HG03159 (cell line): Measurements from ENCODE around the gene PSMC2.

Experiments
- ATAC-seq: cut with Tn5 transposase; IDR thresholded peaks from one replicate; pipeline ENCODE4 v1.9.1; 2021; ENCODE audit warnings: mild to moderate bottlenecking, moderate library complexity; ENCODE audit not compliant: unreplicated experiment

PSMC2 gene

DNA sequence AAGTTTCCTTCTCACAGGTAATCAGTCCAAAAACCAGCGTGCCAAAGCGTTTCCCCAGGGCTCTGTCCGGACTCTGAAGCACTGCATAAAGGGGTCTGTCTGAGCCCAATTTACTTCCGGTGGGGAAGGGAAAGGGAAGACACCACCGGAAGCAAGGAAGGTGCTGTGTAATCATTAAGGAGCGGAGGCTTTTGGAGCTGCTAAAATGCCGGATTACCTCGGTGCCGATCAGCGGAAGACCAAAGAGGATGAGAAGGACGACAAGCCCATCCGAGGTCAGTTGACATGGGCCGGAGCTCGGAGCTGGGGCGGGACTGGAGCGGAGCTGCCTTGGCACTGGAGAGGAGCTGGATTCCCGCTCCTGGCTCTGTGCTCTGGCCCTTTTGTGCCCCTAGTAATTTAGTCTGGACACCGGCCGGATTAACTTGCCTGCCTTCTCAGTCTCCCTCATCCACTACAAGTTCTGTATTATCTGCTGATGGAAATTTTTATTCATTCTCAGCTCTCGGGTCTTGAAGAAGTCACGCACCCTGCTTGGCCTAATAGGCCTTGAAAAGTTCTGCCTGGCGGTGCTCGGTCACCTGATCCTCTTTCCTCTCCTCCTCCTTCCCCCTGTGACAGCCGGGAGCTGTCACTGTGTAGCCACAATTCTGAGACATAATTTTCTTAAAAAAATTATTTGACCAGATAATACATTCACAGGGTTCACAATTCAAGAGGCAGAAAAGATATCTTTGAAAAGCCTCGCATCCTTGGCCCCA, at the start of gene PSMC2:
Gene PSMC2 (plus strand): TSS at position 137 of the 761 bp plus-strand sequence. CDS start 69 bp downstream, at position 206.
- ATAC-seq, result peak; percentile 72

DNA sequence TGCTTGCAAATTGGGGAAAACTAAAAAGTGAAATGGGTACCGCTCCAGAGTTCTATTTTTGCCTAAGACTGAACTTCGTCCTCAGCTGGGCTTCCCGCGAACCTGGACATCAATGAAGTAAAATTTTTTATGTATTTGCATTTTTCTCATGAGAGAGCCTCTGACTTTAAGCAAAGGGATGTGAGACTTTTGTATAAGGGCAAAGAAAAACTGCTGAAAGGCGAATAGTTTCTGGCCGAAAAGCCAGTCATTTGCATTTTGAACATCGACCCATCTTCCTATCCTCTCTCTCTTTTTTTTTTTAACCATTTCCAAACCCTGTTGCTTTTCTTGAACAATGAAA, 49.6 kb upstream of the PSMC2 start:
- ATAC-seq, result peak; percentile 21

DNA sequence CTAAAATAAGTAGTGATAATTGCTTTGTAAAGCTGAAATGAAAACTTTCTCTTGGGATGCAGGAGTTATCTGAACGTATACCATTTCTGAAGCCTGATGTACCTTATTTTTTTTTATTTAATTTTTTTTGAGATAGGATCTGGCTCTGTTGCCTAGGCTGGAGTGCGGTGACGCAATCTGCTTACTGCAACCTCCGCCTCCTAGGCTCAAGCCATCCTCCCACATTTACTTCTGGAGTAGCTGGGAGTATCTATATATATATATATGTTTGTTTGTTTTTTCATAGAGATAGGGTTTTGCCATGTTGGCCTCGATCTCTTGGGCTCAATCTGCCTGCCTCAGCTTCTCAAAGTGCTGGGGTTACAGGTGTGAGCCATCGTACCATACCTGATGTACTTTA, 47.8 kb upstream of the PSMC2 start:
- no peak for ATAC-seq

DNA sequence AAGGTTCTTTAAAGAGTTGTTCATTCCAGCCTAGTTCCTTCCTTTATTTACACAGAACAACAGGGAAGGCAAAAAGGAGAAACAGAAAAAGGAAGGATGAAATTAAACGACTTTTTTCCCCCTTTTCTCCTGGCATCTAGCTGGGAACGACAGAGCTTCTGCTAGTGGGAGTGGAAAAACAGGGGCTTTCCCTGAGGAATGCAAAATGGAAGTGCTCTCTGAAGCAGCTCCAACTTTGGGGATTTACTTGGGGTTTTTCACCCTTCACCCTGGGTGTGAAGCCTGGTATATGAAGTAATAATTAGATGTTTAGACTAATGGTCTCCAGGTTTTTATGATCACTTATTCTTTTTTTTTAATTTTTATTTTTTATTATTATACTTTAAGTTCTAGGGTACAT, 46.0 kb upstream of the PSMC2 start:
- ATAC-seq, result no peak

DNA sequence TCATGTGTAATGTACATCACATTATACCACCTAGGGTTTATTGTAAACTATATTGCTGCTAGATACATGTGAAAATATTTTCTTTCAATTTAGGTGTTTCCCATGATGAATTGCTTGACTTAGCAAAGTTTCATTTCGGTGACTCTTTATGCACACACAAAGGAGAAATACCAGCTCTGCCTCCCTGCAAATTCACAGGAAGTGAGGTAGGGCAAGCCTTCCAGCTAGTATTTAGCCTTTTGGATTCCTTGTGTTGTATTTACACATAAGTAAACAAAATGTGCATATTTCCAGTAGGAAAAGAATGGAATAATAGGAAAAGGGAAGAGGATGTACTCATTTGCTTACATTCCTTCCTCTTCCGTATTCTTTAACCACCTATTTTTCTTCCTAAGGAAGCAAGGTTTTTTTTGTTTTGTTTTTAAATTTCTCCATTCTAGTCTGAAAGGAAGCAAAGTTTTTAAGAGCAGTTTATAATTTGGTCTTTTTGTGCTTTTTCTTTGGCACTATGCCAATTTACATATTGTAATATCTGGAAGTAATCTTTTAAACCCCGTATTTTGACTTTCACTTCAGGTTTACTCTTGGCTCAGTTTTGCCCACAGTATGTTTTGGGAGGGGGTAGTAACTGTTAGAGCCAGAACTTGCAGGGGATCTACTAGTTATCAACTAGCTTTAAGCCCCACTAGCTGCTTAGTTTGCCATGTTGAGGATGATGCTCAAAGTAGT, 39.8 kb upstream of the PSMC2 start:
- ATAC-seq, result no peak

DNA sequence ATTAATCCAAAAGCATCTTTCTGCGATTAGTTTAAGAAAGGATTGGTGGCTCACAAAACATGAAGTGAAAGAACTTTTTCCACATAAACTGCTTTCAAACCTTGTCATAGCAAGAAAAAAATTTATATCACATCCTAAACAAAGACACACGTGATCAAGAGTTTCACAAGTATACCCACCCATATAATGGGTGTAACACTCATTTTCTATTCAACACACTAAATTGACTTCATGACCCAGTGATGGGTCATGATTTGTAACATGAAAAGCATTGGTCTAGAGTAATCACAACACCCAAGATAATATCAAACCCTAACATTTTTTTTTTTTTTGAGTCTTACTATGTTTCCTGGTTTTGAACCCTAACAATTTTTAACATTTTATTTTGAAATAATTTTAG, 32.6 kb upstream of the PSMC2 start:
- ATAC-seq, result no peak

DNA sequence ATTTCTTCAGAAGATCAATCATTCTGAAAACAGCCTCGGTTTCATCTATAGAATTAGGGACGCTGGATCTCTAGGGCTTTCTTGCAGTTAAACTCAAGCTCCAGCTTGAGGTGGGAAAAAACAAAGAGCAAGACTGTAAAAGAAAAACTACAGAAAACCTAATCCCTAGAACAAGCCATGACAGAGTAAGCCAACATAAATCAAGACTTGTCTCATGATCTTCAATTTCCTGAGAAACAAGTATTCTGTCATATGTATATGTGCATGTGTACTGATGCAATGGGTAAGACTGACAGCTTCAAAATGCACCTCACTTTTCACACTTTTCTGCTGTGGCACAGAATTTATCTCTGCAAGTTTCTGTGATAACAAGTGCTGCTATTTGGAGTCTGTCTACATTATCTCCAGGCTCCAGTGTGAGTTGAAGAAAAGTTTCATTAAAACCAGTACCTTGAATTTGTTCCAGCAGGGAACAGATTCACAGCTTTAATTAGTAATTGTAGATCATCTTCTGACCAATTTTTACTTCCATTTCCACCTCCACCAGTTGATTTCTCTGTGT, 31.0 kb upstream of the PSMC2 start:
- no peak for ATAC-seq

DNA sequence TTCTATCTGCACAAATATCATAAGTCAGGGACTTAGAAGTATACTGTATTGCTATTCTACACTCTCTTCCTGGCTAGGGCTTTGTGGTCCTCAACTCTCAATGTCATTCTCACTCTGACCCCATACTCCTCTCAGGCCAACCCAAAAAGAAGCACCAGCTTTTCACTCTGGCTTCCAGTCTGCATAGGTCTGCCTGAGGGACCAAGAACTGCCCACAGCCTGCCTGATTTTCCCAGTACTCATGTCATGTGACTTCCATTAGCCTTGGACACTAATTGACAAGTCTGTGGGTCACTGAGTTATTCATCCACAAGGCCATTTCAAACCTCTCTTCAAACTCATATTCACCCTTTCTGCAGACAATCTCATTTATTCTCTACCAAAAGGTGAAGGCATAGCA, 30.4 kb upstream of the PSMC2 start:
- no peak for ATAC-seq

DNA sequence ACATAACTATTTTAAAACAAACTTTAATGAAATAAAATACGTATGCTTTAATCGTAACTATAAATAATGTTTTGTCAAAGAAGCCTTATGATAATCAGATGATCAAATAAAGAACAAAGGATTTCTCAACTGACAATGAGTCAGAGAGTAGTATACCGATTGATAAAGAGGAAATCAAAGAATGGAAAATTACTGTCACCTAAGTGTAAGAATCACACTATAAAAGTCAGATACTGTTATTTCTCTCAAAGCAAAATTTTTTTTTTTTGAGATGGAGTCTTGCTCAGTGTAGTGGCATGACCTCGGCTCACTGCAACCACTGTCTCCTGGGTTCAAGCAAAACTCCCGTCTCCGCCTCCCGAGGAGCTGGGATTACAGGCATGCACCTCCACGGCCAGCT, 21.7 kb upstream of the PSMC2 start:
- no peak for ATAC-seq

DNA sequence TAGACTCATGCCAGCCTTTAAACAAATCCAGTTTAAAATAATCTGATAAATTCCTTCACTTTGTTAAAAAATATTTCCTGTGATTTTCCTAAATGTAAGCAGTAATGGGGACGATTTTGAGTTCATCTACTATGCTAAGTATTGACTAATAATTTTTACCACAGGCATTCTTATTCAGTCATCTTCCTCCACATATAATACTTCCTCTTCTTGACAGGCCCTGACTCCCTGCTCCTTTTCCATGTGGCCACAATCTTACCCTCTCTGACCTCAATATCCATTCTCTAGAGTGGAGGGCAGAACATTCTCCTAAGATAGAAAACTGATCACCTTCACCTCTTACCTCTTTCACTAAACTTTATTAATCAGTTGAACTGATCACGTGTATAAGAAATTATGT, 10.7 kb upstream of the PSMC2 start:
- ATAC-seq, result no peak

DNA sequence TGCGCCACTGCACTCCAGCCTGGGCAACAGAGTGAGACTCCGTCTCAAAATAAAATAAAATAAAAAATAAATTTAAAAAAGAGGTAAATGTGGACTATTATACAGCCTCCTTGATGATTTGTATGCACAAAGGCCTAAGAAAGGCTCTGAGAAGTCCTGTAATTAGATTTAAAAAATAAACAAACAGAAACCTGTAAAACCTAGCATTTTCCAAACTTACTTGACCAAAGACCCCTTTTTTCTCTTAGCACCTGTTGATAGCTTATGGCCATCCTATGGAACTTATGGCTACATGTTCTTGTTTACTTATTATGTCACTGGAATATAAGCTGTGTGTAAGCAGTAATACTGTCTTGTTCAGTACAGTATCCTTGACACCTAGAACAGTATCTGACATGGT, 8.6 kb upstream of the PSMC2 start:
- no peak for ATAC-seq

DNA sequence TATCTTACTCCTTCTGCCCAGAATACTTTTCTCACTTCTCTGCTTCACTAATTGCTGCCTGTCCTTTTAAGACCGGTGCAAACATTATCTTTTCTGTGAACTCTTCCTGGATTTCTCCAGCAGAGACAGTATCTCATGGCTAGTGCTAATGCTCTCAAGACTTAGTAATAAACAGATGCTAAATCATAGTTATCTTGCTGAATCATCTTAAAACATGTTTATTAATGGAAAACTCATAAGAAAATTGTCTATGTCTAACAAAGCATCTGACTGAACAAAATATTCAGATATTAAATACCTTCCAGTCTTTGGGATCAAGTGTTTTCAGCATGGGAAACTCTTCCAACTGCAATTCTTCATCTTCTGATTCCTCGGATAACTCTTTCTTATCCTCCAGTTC, 6.0 kb upstream of the PSMC2 start:
- no peak for ATAC-seq

DNA sequence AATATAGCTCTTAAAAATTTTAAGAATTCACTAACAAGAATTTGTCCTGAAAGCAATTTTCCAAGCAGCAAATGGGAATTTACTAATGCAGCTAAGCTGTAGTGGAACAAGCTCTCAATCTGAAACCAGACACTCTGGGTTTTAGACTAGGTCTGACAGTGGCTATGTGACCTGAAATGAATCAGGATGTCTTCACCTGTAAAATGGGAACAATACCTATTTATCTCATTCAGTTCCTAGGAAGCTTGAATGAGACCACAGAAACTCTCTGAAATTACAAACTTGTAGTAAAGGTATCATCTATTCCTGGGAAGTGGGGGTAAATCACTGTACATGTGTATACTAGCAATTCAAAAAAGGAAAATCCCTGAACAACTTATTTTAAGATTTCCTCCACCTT, 4.1 kb upstream of the PSMC2 start:
- no peak for ATAC-seq

DNA sequence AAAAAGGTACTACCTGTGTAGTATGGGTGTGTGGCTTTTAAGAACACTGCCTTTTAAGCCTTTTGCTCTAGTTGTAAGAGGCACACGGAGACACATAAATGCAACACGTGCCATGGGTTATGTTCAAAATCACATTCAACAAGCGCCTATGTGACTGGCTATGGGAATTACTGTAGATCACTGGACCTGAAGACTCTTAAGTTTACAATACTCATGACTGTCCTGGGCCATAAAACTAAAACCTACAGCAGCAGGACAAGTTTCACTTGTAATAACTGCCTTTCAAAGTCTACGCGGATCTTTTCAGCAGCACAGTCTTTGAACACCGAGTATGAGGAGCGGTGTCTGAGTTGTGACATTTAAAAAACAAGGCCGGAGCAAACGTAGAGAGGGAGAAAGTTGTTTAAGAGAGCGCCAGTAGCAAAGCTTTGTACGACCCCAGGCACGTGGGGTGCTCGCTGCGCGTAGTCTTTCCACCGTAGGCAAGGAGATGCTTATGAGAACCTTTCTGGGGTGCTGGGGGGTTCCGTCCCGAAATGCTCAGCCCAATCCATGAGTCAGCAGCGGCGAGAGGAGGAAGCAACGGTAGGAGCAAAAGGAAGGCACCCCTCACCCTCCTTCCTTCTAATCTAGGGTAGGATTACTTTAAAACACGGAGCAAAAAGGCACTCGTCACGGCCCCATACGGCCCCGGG, 3.5 kb upstream of the PSMC2 start:
- peak; percentile 17 for ATAC-seq

DNA sequence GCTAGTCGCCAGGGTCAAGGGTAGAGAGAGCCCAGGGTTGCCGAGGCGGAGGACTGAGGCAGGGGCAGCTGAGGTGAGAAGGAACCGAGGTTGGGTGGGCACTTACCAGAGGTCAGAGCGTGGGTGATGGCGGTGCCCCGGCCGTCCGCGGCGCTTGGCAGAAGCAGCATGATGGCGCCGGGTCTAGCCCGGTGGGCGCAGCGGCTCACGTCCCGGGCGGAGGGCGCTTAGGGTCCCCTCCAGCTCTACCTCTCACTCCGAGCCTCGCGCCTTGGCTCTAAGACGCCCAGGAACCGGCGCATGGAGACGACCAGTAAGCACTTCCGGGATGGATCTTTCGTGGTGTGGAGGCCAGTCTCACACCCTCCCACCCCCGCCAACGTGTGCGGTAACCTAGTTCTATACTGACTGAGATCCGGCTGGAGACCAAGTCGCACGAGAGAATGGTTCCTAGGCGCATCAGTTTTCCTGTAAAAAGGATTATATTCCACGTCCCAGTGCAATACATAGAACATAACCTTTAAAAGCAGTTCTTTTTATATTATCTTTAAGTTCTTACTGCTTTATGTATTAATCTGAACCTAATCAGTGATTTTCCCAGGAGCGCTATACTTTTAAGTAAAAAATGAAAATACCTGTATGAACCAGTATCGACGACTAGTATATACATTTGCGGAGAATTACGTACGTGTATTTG, 2.8 kb upstream of the PSMC2 start, which contains the start of gene DNAJC2:
Gene DNAJC2 (minus strand): TSS at position 315 of the 697 bp plus-strand sequence. CDS start 145 bp downstream, at position 170.
- ATAC-seq, result peak; percentile 70

DNA sequence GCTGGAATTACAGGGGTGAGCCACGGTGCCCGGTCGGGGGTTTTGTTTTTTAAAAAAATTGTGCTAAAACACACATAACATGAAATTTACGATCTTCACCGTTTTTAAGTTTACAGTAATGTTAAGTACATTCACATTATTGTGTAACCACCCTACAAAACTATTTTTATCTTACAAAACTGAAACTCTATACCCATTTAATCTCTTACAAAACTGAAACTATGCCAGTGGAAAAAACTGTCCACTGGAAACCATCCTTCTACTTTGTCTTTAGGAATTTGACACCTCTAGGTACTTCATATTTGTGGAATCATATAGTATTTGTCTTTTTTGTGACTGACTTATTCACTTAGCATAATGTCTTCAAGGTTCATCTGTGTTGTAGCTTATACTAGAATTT, 1.0 kb upstream of the PSMC2 start:
- ATAC-seq, result no peak

DNA sequence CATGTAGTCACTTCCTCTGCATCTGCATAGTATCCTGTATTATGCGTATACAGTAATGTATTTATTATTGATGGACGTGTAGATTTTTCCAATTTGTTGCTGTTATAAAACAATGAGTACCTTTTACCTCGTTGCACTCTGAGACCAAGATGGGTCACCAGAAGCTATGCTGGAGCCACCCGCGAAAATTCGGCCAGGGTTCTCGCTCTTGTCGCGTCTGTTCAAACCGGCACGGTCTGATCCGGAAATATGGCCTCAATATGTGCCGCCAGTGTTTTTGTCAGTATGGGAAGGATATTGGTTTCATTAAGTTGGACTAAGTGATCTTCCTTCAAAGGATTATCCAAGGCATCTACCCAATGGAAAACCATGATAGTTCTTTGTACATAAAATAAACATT, 1.0 kb downstream of the PSMC2 start:
- no peak for ATAC-seq

DNA sequence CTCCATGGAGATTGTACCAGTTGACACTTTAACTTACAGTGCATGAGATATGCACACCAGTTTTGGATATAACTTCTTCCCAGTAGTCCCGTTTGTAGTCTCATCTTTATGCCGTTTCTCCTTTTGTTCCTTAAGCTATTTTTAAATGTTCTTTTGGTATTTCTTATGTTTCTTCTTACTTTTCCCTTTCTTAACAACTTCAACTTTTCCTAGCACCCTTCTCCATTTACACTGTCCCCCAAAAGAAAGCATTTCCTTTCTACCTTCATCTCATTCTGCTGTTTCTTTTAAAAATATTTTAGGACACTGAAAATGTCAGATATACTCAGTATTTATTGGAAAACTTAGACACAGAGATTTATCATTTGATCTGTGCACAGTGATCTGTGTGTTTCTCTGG, 1.5 kb downstream of the PSMC2 start:
- no peak for ATAC-seq

DNA sequence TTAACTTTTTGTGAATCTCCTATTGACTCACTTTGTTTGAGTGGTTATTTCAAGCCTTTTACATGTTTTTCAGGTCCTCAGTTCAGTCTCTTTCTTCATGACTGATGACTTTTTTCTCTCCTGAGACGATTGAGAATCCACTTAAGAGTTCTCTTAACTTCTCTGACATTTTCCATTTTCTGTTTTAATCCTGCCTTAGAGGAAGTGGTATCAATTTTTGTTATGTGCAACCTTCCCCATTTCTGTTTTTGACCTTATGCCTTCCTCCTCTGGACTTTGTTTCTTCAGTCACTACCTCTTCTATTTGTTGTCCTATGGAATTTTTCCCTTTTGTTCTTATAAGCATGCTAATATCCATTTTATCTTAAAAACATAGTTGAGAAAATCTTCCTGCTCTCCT, 2.4 kb downstream of the PSMC2 start:
- no peak for ATAC-seq

DNA sequence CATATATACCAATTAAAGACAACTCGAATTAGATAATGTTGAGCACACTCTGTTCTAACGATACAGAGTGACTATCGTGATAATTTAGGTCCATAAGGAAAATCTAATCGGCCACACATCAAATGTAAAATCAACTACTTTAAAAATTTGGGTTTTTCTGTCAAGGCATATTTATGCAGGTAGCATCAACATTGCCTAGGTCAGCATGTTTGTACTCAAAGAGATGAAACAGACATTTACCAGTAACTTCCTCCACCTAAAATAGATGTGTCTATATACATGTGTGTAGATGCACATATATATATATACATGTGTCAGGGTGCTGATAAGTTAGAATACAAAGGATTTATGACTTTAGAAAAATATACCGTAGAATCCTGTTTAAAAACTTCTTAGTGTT, 22.0 kb downstream of the PSMC2 start:
- no peak for ATAC-seq
